ENCODE data around the gene IFT57. TPM values are rescaled to one million over a fixed set of nuclear protein-coding genes. Genes with fewer than 3 reads are reported as not detected.

Gene IFT57
- total and polyA plus RNA-seq, 2 donors from 2014 or later: 64.0 to 70.4 TPM

GRCh38 chr3:108255131-108255530 is 32.9 kb upstream of the IFT57 start:
- DNase-seq (no peak), FAIRE-seq (no peak)
- no peak overlapping the region for H3K9ac ChIP-seq (ENCODE audit: low read length in 3 of 3)
- H3K27me3 ChIP-seq (ENCODE audit: control insufficient read depth, insufficient read depth, low read length): no peaks in the 10 kb centered on the region
- H3K4me1 ChIP-seq (ENCODE audit: control insufficient read depth in 2 of 3, insufficient read depth in 2 of 3, low read depth in 1 of 3, low read length in 3 of 3): no peaks in the 10 kb centered on the region
- H3K4me3 ChIP-seq (ENCODE audit: low read length in 3 of 3): no peak overlapping the region
- TF ChIP-seq, protein P1, sequence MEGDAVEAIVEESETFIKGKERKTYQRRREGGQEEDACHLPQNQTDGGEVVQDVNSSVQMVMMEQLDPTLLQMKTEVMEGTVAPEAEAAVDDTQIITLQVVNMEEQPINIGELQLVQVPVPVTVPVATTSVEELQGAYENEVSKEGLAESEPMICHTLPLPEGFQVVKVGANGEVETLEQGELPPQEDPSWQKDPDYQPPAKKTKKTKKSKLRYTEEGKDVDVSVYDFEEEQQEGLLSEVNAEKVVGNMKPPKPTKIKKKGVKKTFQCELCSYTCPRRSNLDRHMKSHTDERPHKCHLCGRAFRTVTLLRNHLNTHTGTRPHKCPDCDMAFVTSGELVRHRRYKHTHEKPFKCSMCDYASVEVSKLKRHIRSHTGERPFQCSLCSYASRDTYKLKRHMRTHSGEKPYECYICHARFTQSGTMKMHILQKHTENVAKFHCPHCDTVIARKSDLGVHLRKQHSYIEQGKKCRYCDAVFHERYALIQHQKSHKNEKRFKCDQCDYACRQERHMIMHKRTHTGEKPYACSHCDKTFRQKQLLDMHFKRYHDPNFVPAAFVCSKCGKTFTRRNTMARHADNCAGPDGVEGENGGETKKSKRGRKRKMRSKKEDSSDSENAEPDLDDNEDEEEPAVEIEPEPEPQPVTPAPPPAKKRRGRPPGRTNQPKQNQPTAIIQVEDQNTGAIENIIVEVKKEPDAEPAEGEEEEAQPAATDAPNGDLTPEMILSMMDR (IDR thresholded peaks at IDR 0.05; ENCODE audit: borderline replicate concordance, extremely low read depth, insufficient read depth): no peak
- no peaks in the 10 kb centered on the region for H3K36me3 ChIP-seq (ENCODE audit: control insufficient read depth in 2 of 3, insufficient read depth in 3 of 3, low read length in 3 of 3)
- H3K27ac ChIP-seq (ENCODE audit: low read depth in 2 of 2, low read length in 2 of 2): no peak overlapping the region
- intact Hi-C loops (cut with DNase I): no loop called here
- no peaks in the 10 kb centered on the region for H3K9me3 ChIP-seq (ENCODE audit: control insufficient read depth in 2 of 3, insufficient read depth in 1 of 3, low read length in 3 of 3)

DNA sequence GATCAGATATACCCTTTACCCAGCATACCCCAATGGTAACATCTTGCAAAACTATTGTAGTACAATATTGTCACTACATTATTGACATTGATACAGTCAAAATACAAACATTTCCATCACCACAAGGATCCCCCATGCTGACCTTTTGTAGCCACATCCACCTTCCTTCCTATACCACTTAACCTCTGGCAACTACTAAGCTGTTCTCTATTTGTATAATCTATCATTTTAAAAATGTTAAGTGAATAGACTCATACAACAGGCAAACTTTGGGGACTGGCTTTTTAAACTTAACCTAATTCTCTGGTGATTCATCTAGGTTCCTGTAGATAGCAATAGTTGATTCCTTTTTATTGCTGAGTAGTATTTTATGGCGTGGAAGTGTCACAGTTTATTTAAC is 29.6 kb upstream of the IFT57 start:
- DNase-seq: no peak
- Histone ChIP-seq H3K4me3 (ENCODE audit: low read length in 3 of 3) (no peak overlapping the region), H3K27me3 (ENCODE audit: control insufficient read depth, insufficient read depth, low read length) (no peaks in the 10 kb centered on the region), H3K36me3 (ENCODE audit: control insufficient read depth in 2 of 3, insufficient read depth in 3 of 3, low read length in 3 of 3) (no peaks in the 10 kb centered on the region), H3K27ac (ENCODE audit: low read depth in 2 of 2, low read length in 2 of 2) (no peak overlapping the region), H3K9ac (ENCODE audit: low read length in 3 of 3) (no peak overlapping the region), H3K9me3 (ENCODE audit: control insufficient read depth in 2 of 3, insufficient read depth in 1 of 3, low read length in 3 of 3) (no peaks in the 10 kb centered on the region), H3K4me1 (ENCODE audit: control insufficient read depth in 2 of 3, insufficient read depth in 2 of 3, low read depth in 1 of 3, low read length in 3 of 3) (no peaks in the 10 kb centered on the region)
- intact Hi-C loops (cut with DNase I): no loop called here
- FAIRE-seq: no peak
- TF ChIP-seq, protein P1 (IDR thresholded peaks at IDR 0.05; ENCODE audit: borderline replicate concordance, extremely low read depth, insufficient read depth): no peak

DNA sequence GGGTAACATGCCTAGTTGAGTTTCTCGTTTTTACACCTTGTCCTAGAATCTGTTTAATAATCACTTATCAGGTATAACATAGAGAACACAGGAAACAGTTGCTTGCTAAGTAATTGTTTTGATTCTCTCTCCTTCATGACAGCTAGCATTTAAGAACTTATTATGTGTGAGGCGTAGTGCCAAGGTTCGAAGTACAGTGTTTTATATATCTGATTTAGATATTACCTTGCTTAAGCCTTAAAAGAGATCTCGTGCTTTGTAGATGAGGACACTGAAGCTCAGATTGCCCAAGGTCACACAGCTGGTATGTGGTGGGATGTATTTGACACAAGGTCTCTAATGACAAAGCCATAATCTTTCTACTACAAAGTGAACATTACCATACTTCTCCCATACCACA is 29.0 kb upstream of the IFT57 start:
- TF ChIP-seq, protein P1 (IDR thresholded peaks at IDR 0.05; ENCODE audit: borderline replicate concordance, extremely low read depth, insufficient read depth): no peak
- Histone ChIP-seq H3K4me1 (ENCODE audit: control insufficient read depth in 2 of 3, insufficient read depth in 2 of 3, low read depth in 1 of 3, low read length in 3 of 3) (no peaks in the 10 kb centered on the region), H3K9me3 (ENCODE audit: control insufficient read depth in 2 of 3, insufficient read depth in 1 of 3, low read length in 3 of 3) (no peaks in the 10 kb centered on the region), H3K27ac (ENCODE audit: low read depth in 2 of 2, low read length in 2 of 2) (no peak overlapping the region), H3K36me3 (ENCODE audit: control insufficient read depth in 2 of 3, insufficient read depth in 3 of 3, low read length in 3 of 3) (no peaks in the 10 kb centered on the region), H3K4me3 (ENCODE audit: low read length in 3 of 3) (no peak overlapping the region), H3K9ac (ENCODE audit: low read length in 3 of 3) (no peak overlapping the region), H3K27me3 (ENCODE audit: control insufficient read depth, insufficient read depth, low read length) (no peaks in the 10 kb centered on the region)
- intact Hi-C loops (cut with DNase I): no loop called here
- no peak for FAIRE-seq
- no peak for DNase-seq

DNA sequence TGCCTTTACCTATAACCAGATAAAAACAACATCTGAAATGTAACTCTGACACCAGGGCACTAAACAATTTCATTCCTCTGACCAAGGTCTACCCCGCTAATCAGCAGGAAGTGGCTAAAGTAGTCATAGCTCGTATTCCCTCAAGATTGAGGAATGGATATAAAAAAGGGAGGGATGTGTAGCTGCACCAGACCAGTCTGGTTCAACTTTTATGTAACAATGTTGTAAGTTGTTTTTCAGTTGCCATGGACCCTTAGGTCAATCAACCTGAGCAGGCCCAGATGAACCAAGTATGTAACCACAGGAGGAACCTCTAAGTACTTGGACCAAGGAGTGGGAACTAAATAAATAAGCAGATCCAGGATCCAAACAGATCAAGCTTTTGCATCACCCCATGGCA is 28.4 kb upstream of the IFT57 start:
- H3K4me1 ChIP-seq (ENCODE audit: control insufficient read depth in 2 of 3, insufficient read depth in 2 of 3, low read depth in 1 of 3, low read length in 3 of 3): no peaks in the 10 kb centered on the region
- no peaks in the 10 kb centered on the region for H3K36me3 ChIP-seq (ENCODE audit: control insufficient read depth in 2 of 3, insufficient read depth in 3 of 3, low read length in 3 of 3)
- intact Hi-C loops (cut with DNase I): no loop called here
- FAIRE-seq (no peak), DNase-seq (no peak)
- no peak overlapping the region for H3K4me3 ChIP-seq (ENCODE audit: low read length in 3 of 3)
- TF ChIP-seq, protein P1 (IDR thresholded peaks at IDR 0.05; ENCODE audit: borderline replicate concordance, extremely low read depth, insufficient read depth): no peak
- H3K27ac ChIP-seq (ENCODE audit: low read depth in 2 of 2, low read length in 2 of 2): no peak overlapping the region
- no peak overlapping the region for H3K9ac ChIP-seq (ENCODE audit: low read length in 3 of 3)
- H3K9me3 ChIP-seq (ENCODE audit: control insufficient read depth in 2 of 3, insufficient read depth in 1 of 3, low read length in 3 of 3): no peaks in the 10 kb centered on the region
- H3K27me3 ChIP-seq (ENCODE audit: control insufficient read depth, insufficient read depth, low read length): no peaks in the 10 kb centered on the region
